ENCODE results near the gene POU6F2.
A peak's percentile ranks its signal among the peaks of the same experiment; 100 is the strongest.

Gene POU6F2

GRCh38 chr7:39410582-39410981 lies 432.9 kb downstream of the POU6F2 start:
- no peak for DNase-seq

GRCh38 chr7:39413636-39414223 lies 436.0 kb downstream of the POU6F2 start:
- DNase-seq = no peak

GRCh38 chr7:39414224-39415035 lies 436.7 kb downstream of the POU6F2 start:
- DNase-seq = no peak

GRCh38 chr7:39415091-39415787 lies 437.5 kb downstream of the POU6F2 start:
- no peak for DNase-seq

- DNase-seq = no peak
Measured at GRCh38 chr7:39416866-39417265, 439.2 kb downstream of the POU6F2 start.

GRCh38 chr7:39417642-39418041 lies 439.9 kb downstream of the POU6F2 start:
- DNase-seq = no peak

GRCh38 chr7:39421251-39421650 lies 443.5 kb downstream of the POU6F2 start:
- DNase-seq = no peak

- DNase-seq = no peak
Measured at GRCh38 chr7:39421661-39422060, 444.0 kb downstream of the POU6F2 start.

GRCh38 chr7:39428221-39428620 lies 450.5 kb downstream of the POU6F2 start:
- no peak for DNase-seq

GRCh38 chr7:39429421-39429820 lies 451.7 kb downstream of the POU6F2 start:
- DNase-seq = no peak

- DNase-seq = no peak
Measured at GRCh38 chr7:39430441-39430840, 452.7 kb downstream of the POU6F2 start.

GRCh38 chr7:39430909-39431641 lies 453.4 kb downstream of the POU6F2 start:
- no peak for DNase-seq

GRCh38 chr7:39432368-39432767 lies 454.7 kb downstream of the POU6F2 start:
- DNase-seq = no peak

- DNase-seq = no peak
Measured at GRCh38 chr7:39432807-39433416, 455.2 kb downstream of the POU6F2 start.

- no peak for DNase-seq
Measured at GRCh38 chr7:39433550-39433949, 455.8 kb downstream of the POU6F2 start.

GRCh38 chr7:39434012-39434411 lies 456.3 kb downstream of the POU6F2 start:
- DNase-seq = no peak

GRCh38 chr7:39446546-39446945 lies 468.8 kb downstream of the POU6F2 start:
- DNase-seq = no peak

- no peak for DNase-seq
Measured at GRCh38 chr7:39451901-39452300, 474.2 kb downstream of the POU6F2 start.

GRCh38 chr7:39453743-39454355 lies 476.1 kb downstream of the POU6F2 start:
- DNase-seq = peak; percentile 11

GRCh38 chr7:39458061-39458745 lies 480.5 kb downstream of the POU6F2 start:
- no peak for DNase-seq

- DNase-seq = no peak
Measured at GRCh38 chr7:39459636-39460035, 481.9 kb downstream of the POU6F2 start.

- no peak for DNase-seq
Measured at GRCh38 chr7:39460486-39460885, 482.8 kb downstream of the POU6F2 start.

All from activated T-cell treated with anti-CD3 and anti-CD28 coated beads for 4 hours (primary cell).